Activated CD8-positive, alpha-beta memory T cell treated with anti-CD3 and anti-CD28 coated beads, Interleukin-2, amount 50 U/mL, for 1 hour (primary cell): ENCODE measurements around the gene STAMBP.
"Not testable (repeated sequence)": the region's sequence is repeated elsewhere in the genome, so short reads cannot be mapped to it uniquely, and the experiment has no call there.

Source experiments
- DNase-seq: peaks from one replicate; pipeline ENCODE4 v3.0.0-alpha.2; 2020; ENCODE audit errors: extremely low read depth

STAMBP gene

DNA sequence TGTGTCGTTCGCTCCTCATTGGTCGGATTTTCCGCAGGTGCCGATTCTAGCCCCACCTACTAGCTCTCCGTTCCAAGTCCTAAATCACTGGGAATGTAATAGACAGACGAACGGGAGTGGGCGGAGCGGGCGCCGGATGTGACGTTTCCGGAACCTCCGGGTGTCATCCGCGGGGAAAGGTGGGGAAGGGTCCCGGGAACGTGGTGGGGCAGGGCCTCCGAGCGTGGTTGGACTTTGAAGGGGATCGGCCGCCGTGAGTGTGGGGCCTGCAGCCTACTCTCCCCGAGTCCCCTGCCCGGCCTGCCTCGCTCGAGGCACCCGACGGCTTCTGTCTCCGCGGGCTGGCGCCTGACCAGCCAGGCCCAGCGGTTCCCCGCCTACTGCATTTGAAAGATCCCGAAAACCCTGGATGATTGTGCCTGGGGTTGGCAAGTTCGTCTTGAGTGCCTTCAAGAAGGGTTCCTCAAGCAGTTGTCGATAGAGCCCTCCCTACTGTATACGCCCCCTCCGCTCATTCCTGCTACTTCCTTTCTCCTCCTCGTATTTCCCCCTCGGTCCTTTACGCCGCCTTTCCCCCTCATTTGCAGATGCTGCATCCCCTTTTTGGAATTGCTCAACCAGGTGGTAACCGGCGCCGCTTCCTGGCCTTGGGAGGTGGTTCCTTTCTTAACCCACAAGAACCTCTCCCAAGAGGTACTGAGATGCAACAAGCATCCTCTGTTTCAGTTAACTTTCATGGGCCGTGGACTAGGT, at the start of gene STAMBP:
TSS of gene STAMBP (plus strand) at position 144 of the 753 bp plus-strand sequence. CDS start 1,896 bp downstream, outside the sequence.
- peak; percentile 84 for DNase-seq

DNA sequence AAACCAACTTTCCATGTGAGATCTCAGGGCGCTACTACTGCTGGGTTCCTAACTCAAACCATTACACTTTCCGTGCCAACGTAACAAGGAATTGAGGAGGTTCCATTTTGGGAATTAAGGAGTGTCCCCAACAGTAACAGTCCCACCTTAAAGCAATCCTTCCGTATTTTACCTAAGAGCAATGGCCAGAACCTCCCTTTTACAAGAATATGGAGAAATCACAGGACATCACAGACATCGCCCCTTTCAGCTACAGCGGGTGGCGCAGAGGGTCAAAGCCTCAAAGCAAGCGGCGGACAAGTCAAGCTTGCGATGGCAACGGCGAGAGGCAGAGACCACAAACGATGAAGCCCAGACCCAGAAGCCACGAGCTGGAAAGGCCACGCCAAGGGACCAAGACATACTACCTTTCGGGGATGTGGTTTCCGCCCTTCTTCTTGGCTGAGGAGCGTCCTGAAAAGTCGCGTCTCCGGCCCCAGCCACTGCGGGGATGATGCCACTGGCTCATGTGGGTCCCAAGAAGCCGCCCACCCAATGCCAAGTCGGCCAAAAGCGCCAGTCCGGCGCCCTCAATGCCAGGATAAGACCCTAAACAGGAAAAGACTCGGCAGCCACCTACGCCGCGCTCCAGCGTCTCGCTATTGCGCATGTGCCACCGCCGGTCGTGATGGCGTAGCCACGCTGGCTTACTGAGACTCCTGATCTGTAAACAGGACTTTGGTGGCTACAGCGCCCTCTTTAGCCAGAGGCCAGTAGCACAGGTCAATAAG, 49.1 kb upstream of the STAMBP start, which contains the start of gene DUSP11:
TSS of gene DUSP11 (minus strand) at position 637 of the 770 bp plus-strand sequence. CDS start at position 508, 129 bp downstream.
- peak; percentile 86 for DNase-seq

GRCh38 chr2:73780237-73780582, 48.6 kb upstream of the STAMBP start:
- no peak for DNase-seq

GRCh38 chr2:73783402-73783801, 45.4 kb upstream of the STAMBP start:
- DNase-seq: not testable (repeated sequence)

DNA sequence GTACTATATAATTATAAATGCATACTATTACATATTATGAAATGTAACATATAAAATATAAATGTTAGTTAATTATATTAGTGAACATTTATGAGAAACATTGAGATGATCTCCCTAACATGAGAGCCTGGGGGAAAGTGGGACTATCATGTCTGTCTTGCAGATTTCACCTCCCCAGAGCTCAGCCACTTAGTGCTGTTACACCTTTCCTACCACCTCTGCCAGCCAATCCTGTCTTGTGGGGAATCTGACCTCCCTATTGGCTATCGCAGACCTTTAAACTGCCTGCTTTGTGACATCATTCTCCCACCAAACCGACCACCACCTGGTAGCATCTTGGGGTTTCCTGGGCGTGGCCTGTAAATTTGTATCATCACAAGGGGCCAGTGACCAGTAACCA, 44.9 kb upstream of the STAMBP start, which contains the start of gene C2orf78:
TSS of gene C2orf78 (plus strand) at position 301 of the 400 bp plus-strand sequence. CDS start 127 bp downstream, outside the sequence.
- not testable (repeated sequence) for DNase-seq

GRCh38 chr2:73811878-73812277, 16.9 kb upstream of the STAMBP start:
- no peak for DNase-seq

- DNase-seq: no peak
Observed at GRCh38 chr2:73812635-73813034, 16.1 kb upstream of the STAMBP start.

GRCh38 chr2:73818296-73818695, 10.5 kb upstream of the STAMBP start:
- no peak for DNase-seq

DNA sequence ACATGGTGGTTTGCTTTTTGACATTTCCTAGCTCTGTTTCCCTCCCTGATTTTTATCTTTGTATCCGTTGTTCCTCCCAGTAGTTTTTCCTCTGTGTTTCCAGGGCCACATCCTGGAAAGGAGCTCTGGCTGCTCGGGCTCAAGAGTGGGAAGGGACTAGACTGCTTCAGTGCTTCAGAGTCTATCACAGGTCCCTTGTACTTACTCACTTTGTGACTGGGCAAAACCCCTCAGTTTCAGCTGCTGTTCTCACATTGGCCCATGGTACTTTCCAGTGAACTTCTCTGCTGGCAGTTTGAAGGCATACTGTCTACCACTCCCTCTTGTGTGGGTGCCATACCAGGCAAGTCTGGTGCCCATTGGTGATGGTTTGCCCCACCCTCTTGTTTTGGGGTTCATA, 7.5 kb upstream of the STAMBP start:
- no peak for DNase-seq

GRCh38 chr2:73821669-73822068, 7.1 kb upstream of the STAMBP start:
- DNase-seq: no peak

GRCh38 chr2:73822276-73822675, 6.5 kb upstream of the STAMBP start:
- no peak for DNase-seq

DNA sequence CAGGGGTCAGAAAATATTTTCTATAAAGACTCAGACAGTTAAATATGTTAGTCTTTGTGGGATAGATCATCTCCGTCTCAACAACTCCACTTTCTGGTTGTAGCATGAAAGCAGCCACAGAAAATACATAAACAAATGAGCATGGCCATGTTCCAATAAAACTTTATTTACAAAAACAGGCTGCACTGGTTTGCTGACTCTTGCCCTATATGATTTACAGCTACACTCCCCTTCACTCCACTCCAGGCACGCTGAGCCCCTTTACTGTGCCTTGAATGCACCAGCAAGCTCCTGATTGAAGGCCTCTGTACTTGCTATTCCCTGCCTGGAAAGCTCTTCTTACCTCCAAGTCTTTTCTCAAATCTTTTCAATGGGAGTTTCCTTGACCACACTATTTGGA, 5.8 kb upstream of the STAMBP start:
- DNase-seq: no peak

- DNase-seq: no peak
Observed at GRCh38 chr2:73823416-73823815, 5.3 kb upstream of the STAMBP start.

DNA sequence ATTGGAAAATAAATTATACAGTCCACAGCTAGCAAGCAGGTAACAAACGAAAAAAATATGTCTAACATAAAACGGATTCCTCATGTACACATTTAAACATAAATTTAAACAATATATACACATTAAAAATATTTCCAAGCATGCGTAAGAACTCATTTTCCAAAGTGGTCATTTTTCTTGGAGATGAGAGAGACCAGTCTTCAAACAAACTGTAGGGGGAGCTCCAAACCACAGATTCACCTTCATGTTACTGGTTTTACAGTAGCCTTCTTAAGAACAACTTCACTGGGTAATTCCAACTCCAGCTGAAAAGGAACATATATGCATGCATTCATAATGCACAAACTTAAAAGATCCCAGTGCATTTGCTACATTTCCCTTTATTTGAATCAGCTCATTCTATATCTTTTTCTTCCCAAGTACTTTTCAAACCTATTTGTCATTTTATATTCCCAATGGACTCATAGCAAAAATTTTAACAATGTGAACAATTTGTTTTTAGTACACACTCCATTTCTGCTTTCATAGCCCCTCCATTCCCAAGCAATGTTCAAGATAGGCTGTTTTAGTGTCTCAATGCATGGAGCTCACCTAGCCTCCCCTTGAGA, 4.7 kb upstream of the STAMBP start:
- DNase-seq: no peak

GRCh38 chr2:73825408-73825807, 3.4 kb upstream of the STAMBP start:
- DNase-seq: no peak

DNA sequence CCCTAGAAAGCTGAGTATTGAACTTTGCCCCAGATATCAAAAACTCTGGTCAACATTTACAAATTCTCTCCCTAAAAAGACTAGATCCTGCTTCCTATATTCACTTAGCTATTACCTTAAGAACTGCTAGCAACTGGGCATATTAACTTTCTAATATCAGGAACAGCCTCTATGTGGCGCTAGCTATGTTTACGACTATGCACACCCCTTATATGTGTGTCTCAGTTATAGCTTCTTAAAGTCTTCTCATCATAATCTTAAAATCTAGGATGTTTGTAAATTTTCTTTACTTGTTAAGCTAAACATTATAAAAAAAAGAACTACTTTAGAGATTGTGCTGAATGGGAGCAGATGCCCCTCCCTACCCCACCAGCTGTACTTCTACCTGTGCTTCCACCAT, 1.7 kb upstream of the STAMBP start:
- DNase-seq: no peak

- no peak for DNase-seq
Observed at GRCh38 chr2:73827660-73828388, 937 bp upstream of the STAMBP start.

DNA sequence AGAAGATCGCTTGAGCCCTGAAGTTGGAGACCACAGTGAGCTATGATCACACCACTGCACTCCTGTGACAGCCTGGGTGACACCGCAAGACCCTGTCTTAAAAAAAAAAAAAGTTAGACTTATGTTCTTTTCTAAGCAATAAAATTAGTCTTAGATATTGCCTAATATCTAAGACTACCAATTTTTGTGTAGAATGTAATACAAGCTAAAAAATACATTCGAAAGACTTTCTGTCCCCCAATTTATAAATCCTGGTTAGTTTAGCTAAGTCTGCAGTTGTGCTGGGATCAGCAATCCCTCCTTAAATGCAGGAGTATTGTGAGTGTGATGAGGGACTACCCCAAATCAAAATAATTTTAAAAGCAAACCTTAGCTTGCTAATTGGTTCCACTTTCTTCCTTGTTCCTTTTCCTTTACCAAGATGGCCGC, 358 bp upstream of the STAMBP start:
- DNase-seq: no peak

- no peak for DNase-seq
Observed at GRCh38 chr2:73830871-73831401, 2.2 kb downstream of the STAMBP start.

- no peak for DNase-seq
Observed at GRCh38 chr2:73832930-73833329, 4.2 kb downstream of the STAMBP start.

DNA sequence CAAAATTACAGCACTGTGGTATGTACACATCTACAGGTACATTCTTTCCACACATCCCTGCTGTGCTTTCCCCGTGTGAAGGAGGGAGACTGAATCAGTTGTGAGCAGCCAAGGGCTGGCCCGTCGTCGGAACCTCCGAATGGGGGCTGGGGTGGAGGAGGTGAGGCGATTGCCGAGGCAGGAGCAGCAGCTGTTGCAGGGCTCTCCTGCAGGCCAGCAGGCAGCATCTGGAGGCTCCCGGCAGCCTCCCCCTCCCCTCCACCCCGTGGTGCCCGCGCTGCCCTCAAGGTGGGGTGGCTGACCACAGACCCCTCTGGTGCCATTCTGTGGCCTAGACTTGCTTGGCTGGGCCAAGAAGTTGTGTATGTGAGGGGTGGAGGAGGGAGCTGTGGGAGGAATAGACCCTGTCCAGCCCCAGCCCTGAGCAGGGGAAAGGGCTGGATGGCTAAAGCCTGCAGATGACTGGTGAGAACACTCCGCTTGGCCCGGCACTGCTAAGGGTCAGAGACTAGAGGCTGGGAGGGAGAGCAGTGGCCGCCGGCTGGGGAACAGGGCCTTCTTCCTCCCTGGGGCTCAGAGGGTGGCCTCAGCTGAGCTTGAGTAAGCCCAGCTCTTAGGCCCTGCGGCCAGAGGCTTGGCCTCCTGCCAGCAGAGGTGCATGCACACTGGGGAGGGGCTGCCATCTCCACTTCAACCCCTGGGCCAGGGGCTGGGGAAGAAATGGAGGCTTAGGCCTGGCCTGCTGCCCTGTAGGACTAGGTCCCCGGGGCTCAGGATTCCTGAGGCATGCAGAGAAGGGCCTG, 7.6 kb downstream of the STAMBP start:
- DNase-seq: no peak
